NCI-H748 (cell line): ENCODE results near the gene CELSR3.
A peak's percentile ranks its signal among the peaks of the same experiment; 100 is the strongest.

Experiments
- DNase-seq: peaks from one replicate; lab custom pipeline; 2025; ENCODE audit not compliant: unreplicated experiment; lab: John Stamatoyannopoulos, UW

Gene CELSR3

DNA sequence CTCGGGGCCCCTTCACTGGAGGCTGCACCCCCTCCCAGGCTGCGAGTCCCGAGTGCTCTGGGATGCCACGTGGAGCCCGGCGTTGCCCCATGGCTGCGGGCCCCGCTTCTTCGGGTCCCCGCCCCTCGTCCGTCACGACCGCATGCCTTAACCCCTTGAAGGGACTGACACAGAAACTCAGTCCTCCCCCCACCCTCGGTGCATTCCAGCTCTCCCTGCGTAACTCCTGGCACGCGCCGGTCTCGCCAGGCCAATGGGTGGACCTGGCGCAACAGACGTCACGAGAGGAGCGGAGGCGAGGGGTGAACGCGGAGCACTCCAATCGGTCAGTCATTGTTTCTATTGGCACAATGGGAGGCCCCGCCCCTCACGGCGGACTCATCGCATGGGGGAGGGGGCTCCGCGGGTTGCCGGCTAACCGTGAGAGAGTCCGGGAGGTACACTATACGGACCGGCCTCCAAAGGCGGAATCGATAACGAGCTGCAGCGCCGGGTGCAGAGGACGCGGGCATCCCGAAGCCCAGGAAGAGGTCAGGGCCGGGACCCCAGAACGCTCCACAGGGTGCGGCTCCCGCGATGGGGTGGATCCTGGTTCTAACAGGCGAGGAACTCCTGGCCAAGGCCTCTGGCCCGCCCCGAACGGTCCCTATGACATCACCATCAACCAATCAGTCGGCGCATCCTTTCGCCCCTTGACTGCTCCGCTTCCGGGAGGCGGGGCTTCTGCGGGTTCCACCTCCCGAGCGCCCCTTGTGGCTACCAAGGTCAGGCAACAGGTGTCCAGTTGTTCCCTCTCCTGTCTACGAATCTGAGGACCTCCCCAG lies 1.0 kb upstream of the CELSR3 start:
- peak; percentile 97 for DNase-seq

DNA sequence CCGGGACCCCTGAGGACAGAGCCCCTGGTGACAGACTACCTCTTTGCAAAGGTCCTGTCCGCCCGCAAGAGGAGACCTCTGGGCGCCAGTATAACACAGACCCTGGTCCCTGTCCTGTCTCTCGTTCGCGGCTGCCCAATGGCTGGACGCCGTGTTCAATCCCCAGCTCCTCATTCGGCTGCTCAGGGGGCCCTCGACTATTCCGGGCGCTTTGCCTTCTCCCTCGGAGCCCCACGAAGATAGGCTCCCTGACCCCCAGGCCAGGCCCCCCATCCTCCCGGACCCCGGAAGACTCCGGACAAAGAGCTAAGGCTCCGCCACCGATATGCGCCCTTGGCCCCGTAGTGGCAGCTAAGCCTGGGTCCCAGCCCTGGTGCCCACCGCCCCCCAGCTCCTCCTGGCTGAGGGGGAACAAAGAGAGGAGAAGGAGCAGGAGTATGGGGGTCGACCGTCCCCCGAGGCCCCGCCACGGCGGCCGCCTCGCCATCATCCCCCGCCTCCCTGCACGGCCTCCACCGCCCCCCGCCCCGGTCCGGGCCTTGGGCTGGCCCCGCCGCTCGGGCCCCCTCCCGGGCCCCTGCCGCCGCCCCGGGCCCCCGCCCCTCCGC lies 437 bp downstream of the CELSR3 start:
- DNase-seq, result no peak

GRCh38 chr3:48661501-48662144 lies 1.1 kb downstream of the CELSR3 start:
- no peak for DNase-seq

- no peak for DNase-seq
These were observed 1.8 kb downstream of the CELSR3 start for GRCh38 chr3:48660800-48661400.

- no peak for DNase-seq
These were observed 5.8 kb downstream of the CELSR3 start for GRCh38 chr3:48656841-48657281.

DNA sequence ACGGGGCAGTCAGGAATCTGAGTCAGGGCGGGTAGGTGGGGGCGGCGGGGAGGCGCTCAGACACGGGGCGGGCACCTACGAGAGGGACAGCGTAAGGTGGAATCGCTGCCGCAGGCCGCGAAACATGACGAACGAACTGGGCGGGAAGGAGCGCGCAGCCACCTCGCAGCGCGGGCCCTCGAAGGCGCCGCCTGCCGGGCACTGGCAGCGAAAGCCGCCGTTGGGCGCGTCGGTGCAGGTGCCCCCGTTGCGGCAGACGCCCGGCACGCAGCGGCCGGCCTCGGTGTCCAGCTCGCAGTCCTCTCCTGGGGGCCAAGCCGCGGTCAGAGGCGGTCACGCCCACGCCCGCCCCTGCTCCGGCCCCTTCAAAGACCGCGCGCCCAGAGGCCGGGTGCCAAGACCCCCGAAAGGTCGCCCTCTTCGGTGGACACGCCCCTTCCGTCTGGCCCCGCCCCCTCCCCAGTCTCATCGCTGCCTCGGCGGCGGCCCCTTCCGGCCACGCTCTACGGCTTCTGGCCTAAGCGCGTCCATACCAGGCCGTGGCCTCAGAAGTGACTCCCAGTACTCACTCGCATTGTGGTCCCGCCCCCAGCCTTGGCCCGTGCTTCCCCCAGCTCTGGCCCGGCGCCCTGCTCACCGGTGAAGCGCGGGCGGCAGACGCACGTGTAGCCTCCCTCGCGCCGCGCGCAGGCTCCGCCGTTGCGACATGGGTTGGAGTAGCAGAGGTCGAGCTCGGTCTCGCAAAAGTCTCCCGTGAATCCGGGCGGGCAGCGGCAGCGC lies 6.4 kb downstream of the CELSR3 start:
- DNase-seq, result no peak

DNA sequence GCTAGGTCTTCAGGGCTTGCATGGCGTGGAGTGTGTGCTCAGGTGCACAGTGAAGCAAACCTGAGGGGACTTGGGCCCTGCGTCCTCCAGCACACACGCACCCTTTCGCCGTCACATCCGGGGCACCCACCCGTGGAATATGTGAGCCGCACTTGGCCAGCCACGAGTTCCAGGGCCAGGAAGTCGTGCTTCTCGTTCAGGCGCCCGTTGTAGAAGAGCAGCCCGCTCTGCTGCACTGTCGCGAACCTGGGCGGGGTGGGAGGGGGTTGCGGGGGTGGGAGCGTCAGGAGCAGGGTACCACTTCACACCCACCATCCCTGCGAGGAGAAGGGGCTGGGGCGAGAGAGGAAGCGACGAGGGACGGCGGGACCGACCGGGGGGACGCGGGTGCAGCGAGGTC lies 7.1 kb downstream of the CELSR3 start:
- DNase-seq, result no peak

DNA sequence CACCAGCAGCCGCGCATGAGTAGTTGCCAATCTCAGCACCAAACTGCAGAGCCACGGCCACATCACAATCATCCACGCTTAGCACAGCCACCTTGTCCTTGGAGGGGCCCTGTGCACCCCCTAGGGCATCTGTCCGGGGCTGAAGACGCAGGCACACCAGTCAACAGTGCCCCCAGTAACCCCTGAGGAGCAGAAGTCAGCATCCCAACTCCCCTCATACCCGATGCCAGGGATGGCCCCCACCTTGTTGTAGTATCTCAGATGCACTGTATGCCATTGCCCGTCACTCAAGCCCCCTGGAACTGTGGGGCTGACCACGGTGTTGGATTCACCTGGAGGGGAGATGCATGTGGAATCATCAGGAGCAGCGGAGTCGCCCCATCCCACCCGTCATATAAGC lies 7.6 kb downstream of the CELSR3 start:
- DNase-seq, result no peak

DNA sequence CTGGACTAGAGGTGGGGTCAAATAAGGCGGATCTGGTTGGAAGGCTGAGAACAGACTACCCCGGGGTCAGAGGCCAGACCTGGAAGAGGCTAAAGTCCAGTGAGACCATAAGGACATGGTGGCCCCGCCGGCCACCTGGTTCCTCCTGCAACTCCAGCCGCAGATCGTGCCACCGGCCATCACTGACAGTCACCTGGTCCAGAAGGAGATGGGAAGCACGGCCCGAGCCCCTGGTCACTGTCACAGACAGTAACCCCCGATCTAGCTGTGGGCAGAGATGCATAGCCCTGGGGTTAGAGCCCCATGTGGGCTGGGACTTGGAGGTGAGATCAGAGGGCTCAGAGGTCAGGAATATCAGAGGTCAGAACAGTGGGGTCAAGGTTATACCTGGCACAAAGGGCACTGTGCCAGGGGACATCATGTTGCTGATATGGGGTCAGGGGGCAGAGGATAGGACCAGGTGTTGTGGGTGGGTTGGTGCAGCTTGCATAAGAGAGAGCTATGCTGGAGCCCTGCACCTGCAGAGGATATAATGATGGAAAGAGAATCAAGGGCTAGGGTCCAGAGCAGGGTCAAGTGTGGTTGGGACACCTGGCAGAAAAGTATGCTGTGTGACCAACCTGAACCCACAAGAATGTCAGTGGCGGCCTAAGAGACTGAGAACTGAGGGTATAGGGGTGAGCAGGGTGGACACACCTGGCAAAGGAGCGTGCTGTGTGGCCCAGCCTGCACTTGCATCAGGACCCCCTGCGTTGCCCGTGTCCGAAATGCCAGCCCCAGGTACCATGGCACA lies 9.6 kb downstream of the CELSR3 start:
- DNase-seq, result no peak

DNA sequence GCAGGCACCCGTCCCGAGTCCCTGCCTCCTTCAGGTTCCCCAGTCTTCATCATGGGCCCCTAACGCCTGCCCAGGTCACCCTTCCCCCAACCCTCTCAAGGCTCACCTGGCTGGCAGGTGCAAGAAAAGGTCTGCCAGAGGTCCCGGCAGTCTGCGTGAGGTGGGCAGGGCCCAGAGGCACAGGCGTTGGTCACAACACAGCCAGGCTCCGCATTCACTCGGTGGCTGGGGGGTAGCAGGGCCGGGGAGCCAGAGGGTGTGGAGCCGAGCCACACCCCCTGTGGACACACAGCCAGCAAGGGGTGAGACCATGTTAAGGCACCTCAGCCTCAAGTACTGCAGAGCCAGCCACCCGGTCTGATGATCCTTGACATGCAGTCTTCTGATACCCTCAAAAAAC lies 10.9 kb downstream of the CELSR3 start:
- DNase-seq, result no peak

GRCh38 chr3:48650723-48651122 lies 12.0 kb downstream of the CELSR3 start:
- DNase-seq, result no peak

DNA sequence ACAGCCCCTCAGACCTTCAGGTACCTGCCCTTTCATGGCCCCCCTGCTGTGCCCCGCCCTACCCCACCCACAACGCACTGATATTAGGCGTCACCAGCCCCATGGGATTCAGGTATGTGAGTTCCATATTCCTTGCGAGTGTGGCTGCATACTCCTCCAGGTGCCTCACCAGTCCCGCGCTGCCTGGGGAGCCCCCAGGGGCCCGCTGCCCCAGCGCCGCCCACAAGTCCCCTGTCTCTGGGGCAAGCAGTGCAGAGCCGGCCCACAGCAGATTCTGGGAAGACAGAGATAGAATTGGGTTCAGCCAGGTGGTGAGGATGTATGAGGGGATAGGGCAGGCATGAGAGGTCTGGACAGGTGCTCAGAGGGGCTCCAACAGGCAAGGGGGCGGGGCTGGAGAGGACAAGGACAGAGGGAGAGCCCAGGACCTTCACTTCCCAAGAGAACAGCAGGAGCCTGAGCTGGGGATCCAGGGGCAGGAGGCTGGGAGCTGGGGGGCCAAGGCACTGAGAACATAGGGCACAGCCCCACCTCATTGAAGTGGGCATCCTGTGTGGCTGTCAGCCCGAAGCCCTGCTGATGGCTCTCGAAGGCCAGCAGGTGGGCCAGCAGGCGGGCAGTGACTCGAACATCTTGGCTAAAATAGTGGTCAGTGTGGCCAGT lies 14.4 kb downstream of the CELSR3 start:
- DNase-seq, result no peak

DNA sequence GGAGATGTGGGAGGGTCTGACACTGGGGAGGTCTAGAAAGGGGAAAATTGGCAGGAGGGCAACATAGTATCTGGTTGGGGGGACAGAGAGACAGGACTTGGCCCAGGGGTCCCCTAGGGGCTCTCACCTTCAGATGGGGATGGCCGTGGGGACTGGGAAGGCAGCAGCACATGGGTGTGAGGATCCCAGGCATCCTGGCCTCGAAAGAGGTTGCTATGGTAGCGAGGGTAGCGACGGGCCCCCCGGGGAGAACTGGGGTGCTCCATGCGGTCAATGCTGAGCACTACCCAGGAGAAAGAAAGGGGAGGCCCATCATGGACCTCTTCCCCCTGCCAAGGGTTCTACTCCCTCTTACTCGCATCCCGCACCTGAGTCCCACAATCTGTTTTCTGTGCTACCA lies 15.0 kb downstream of the CELSR3 start:
- DNase-seq, result no peak

DNA sequence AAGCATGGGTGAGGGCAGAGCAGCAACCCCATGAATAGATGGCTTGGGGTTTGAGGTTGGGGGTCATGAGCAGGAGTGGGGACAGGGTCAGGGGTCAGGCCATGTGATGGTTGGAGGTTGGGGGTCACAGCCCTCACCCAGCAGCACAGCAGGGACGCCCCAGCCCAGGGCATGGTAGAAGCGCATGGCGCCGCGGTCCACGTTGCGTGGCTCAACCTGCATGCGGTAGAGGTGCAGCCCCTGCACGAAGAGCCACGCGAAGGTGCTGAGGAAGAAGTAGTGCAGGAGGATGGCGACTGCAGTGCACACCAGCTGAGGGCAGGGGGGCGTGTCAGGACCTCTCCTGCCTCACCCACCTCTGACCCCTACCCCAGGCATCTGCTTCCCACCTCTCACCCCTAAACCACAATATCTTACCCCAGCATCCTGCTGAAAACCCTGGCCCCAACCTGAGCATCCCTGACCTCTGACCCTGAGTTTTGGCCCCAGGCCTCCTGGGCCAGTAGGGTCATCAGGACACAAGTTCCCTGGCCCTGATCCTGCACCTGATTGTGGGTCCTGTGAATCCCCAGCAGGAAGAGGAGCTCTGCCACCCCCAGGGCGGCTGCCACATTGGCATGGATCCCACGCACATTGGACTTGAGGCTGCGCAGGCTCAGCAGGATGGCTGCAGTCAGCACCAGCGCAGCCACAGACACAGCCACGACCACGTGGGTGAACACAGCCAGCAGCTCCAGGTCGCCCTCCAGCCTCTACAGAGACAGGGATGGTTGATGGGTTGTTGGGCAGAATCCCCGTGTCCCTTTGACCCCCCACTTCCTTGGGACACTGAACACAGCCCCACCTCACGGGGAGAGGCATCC lies 17.6 kb downstream of the CELSR3 start:
- DNase-seq, result no peak

- no peak for DNase-seq
These were observed 20.1 kb downstream of the CELSR3 start for GRCh38 chr3:48642605-48643004.

GRCh38 chr3:48641396-48641795 lies 21.3 kb downstream of the CELSR3 start:
- no peak for DNase-seq

- DNase-seq, result no peak
These were observed 22.6 kb downstream of the CELSR3 start for GRCh38 chr3:48639944-48640606.

DNA sequence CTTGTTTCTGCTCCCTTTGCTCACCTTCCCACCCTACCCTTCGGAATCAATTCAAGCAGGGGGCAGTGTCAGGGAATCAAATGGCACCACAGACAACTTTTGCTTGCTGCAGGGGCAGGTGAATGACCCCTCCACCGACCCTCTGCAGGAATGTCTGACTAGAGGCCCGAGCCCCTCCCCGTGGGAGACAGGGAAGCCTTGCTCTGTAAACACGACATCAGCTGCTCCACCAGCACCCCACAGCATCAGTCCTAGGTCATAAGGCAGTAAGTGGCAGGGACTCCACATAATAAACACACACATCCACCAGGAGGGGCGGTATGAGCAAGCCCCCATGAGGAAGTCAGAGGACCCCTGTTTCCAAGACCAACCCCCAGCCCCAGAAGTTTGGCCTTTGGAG lies 25.4 kb downstream of the CELSR3 start:
- DNase-seq, result no peak
